ENCODE data around the gene SEMA4B. TPM values are rescaled to one million over a fixed set of nuclear protein-coding genes. Genes with fewer than 3 reads are reported as not detected.

The SEMA4B gene
- total RNA-seq, 1 donor from 2014 or later = 23.3 TPM

GRCh38 chr15:90217671-90218394, 16.7 kb downstream of the SEMA4B start:
- Mint-ChIP-seq H3K4me3 (ENCODE audit: unreplicated experiment) (no peak overlapping the region), H3K27ac (ENCODE audit: unreplicated experiment) (no peak overlapping the region), H3K9me3 (ENCODE audit: unreplicated experiment) (no peaks in the 10 kb centered on the region), H3K27me3 (ENCODE audit: unreplicated experiment) (no peaks in the 10 kb centered on the region), H3K4me1 (ENCODE audit: unreplicated experiment) (peaks cover 15% of the 10 kb centered on the region), H3K36me3 (ENCODE audit: unreplicated experiment) (peaks cover 9% of the 10 kb centered on the region)
- no peak for TF ChIP-seq CTCF (IDR thresholded peaks at IDR 0.05)
- DNase-seq (ENCODE audit: extremely low spot score, unreplicated experiment) = no peak

- H3K27me3 Mint-ChIP-seq (ENCODE audit: unreplicated experiment) = no peaks in the 10 kb centered on the region
- peak; percentile 76 for TF ChIP-seq CTCF (IDR thresholded peaks at IDR 0.05)
- no peak overlapping the region for H3K27ac Mint-ChIP-seq (ENCODE audit: unreplicated experiment)
- no peak for DNase-seq (ENCODE audit: extremely low spot score, unreplicated experiment)
- no peak overlapping the region for H3K4me3 Mint-ChIP-seq (ENCODE audit: unreplicated experiment)
- peaks cover 14% of the 10 kb centered on the region for H3K4me1 Mint-ChIP-seq (ENCODE audit: unreplicated experiment)
- peaks cover 11% of the 10 kb centered on the region for H3K36me3 Mint-ChIP-seq (ENCODE audit: unreplicated experiment)
- H3K9me3 Mint-ChIP-seq (ENCODE audit: unreplicated experiment) = no peaks in the 10 kb centered on the region
Measured at GRCh38 chr15:90219421-90220141, 18.5 kb downstream of the SEMA4B start.

GRCh38 chr15:90221246-90221900, 20.2 kb downstream of the SEMA4B start:
- peaks cover 14% of the 10 kb centered on the region for H3K36me3 Mint-ChIP-seq (ENCODE audit: unreplicated experiment)
- H3K27ac Mint-ChIP-seq (ENCODE audit: unreplicated experiment) = no peak overlapping the region
- no peak overlapping the region for H3K4me3 Mint-ChIP-seq (ENCODE audit: unreplicated experiment)
- no peaks in the 10 kb centered on the region for H3K9me3 Mint-ChIP-seq (ENCODE audit: unreplicated experiment)
- H3K27me3 Mint-ChIP-seq (ENCODE audit: unreplicated experiment) = no peaks in the 10 kb centered on the region
- peak; percentile 90 for DNase-seq (ENCODE audit: extremely low spot score, unreplicated experiment)
- peak; percentile 81 for TF ChIP-seq CTCF (IDR thresholded peaks at IDR 0.05)
- H3K4me1 Mint-ChIP-seq (ENCODE audit: unreplicated experiment) = peaks cover 10% of the 10 kb centered on the region

- H3K9me3 Mint-ChIP-seq (ENCODE audit: unreplicated experiment) = no peaks in the 10 kb centered on the region
- DNase-seq (ENCODE audit: extremely low spot score, unreplicated experiment) = no peak
- H3K27me3 Mint-ChIP-seq (ENCODE audit: unreplicated experiment) = no peaks in the 10 kb centered on the region
- no peak overlapping the region for H3K27ac Mint-ChIP-seq (ENCODE audit: unreplicated experiment)
- H3K36me3 Mint-ChIP-seq (ENCODE audit: unreplicated experiment) = peaks cover 17% of the 10 kb centered on the region
- H3K4me3 Mint-ChIP-seq (ENCODE audit: unreplicated experiment) = no peak overlapping the region
- no peak for TF ChIP-seq CTCF (IDR thresholded peaks at IDR 0.05)
- H3K4me1 Mint-ChIP-seq (ENCODE audit: unreplicated experiment) = peaks cover 10% of the 10 kb centered on the region
Measured at GRCh38 chr15:90222547-90222946, 21.4 kb downstream of the SEMA4B start.

Data from osteocyte (in vitro differentiated cells).